CD14-positive monocyte (primary cell): ENCODE data around the gene ARHGEF11. TPM values are rescaled to one million over a fixed set of nuclear protein-coding genes. Genes with fewer than 3 reads are reported as not detected.

ENCODE experiments used
- DNase-seq, 3 donors: peaks; one replicate each; pipeline ENCODE4 v3.0.0-alpha.2; 2011 to 2022
- H2AFZ ChIP-seq: 2 replicates; pipeline ENCODE4 v1.6.0; 2012; ENCODE audit warnings: mild to moderate bottlenecking, low read depth, low read length, inconsistent platforms; ENCODE audit not compliant: insufficient read depth, poor library complexity, severe bottlenecking
- H3K27ac ChIP-seq, 2 donors: 1 replicate in 1 of 2; 2 replicates in 1 of 2; pipeline ENCODE4 v1.5.1; 2012 to 2013; ENCODE audit warnings: low read length in 2 of 2, control low read depth in 1 of 2, inconsistent platforms in 1 of 2, low read depth in 1 of 2, mild to moderate bottlenecking in 1 of 2
- H3K27me3 ChIP-seq, 2 donors: one replicate each; pipeline versions ENCODE4 v1.6.0 to v1.6.1; 2011 to 2013; ENCODE audit warnings: low read length in 2 of 2; ENCODE audit not compliant: control insufficient read depth in 2 of 2, insufficient read depth in 2 of 2
- H3K36me3 ChIP-seq, 2 donors: replicated peaks in 1 of 2; 1 replicate in 1 of 2; 2 replicates in 1 of 2; pipeline versions ENCODE4 v1.5.1 to v1.6.1; 2012 to 2013; ENCODE audit warnings: low read length in 2 of 2, control low read depth in 1 of 2, inconsistent platforms in 1 of 2, mild to moderate bottlenecking in 1 of 2; ENCODE audit not compliant: insufficient read depth in 2 of 2, control insufficient read depth in 1 of 2
- H3K4me1 ChIP-seq, 2 donors: 1 replicate in 1 of 2; 2 replicates in 1 of 2; pipeline versions ENCODE4 v1.5.1 to v1.6.1; 2012 to 2013; ENCODE audit warnings: low read length in 2 of 2, control low read depth in 1 of 2, inconsistent platforms in 1 of 2, mild to moderate bottlenecking in 1 of 2, moderate library complexity in 1 of 2; ENCODE audit not compliant: insufficient read depth in 2 of 2, control insufficient read depth in 1 of 2
- H3K4me2 ChIP-seq: replicated peaks from 2 replicates; pipeline ENCODE3; 2012; ENCODE audit warnings: low read length, moderate library complexity, mild to moderate bottlenecking; ENCODE audit not compliant: poor library complexity, severe bottlenecking; ENCODE audit errors: extremely low read depth
- H3K4me3 ChIP-seq, 3 experiments: fragments of 200-600 bp in 1 of 3; sonication (generic) in 1 of 3; replicated peaks in 1 of 3; 1 replicate in 2 of 3; 2 replicates in 1 of 3; pipeline ENCODE4 v1.5.1; 2011 to 2013; ENCODE audit warnings: low read length in 3 of 3, mild to moderate bottlenecking in 3 of 3, control low read depth in 2 of 3, low read depth in 2 of 3, inconsistent platforms in 1 of 3, moderate library complexity in 1 of 3
- H3K79me2 ChIP-seq: 2 replicates; pipeline ENCODE4 v1.6.0; 2012; ENCODE audit warnings: mild to moderate bottlenecking, control low read depth, inconsistent platforms, low read length, moderate library complexity; ENCODE audit not compliant: insufficient read depth
- H3K9ac ChIP-seq: 2 replicates; pipeline ENCODE4 v1.6.0; 2017; ENCODE audit warnings: low read length, mild to moderate bottlenecking; ENCODE audit not compliant: insufficient read depth, poor library complexity, severe bottlenecking
- H3K9me3 ChIP-seq, 2 donors: replicated peaks in 1 of 2; 1 replicate in 1 of 2; 2 replicates in 1 of 2; pipeline versions ENCODE4 v1.5.1 to v1.6.1; 2012 to 2013; ENCODE audit warnings: low read length in 2 of 2, control low read depth in 1 of 2; ENCODE audit not compliant: control insufficient read depth in 1 of 2, insufficient read depth in 1 of 2
- H4K20me1 ChIP-seq: 2 replicates; pipeline ENCODE4 v1.6.0; 2012; ENCODE audit warnings: mild to moderate bottlenecking, low read length, control low read depth, moderate library complexity; ENCODE audit not compliant: insufficient read depth
- H3K27ac Mint-ChIP-seq, 7 donors: one replicate each; pipeline ENCODE4 v1.8.0; 2020; ENCODE audit warnings: mild to moderate bottlenecking in 7 of 7, mixed read lengths in 7 of 7, moderate library complexity in 6 of 7, inconsistent platforms in 2 of 7
- H3K27me3 Mint-ChIP-seq, 3 donors: one replicate each; pipeline ENCODE4 v1.8.0; 2021 to 2022; ENCODE audit warnings: low read depth in 3 of 3, mild to moderate bottlenecking in 3 of 3, mixed read lengths in 3 of 3, moderate library complexity in 3 of 3, inconsistent platforms in 1 of 3
- H3K36me3 Mint-ChIP-seq, 2 donors: one replicate each; pipeline ENCODE4 v1.8.0; 2020; ENCODE audit warnings: mixed read lengths in 2 of 2, inconsistent platforms in 1 of 2, mild to moderate bottlenecking in 1 of 2
- H3K4me1 Mint-ChIP-seq: one replicate; pipeline ENCODE4 v1.8.0; 2020; ENCODE audit warnings: mild to moderate bottlenecking, mixed read lengths
- H3K4me3 Mint-ChIP-seq, 2 donors: one replicate each; pipeline ENCODE4 v1.8.0; 2020; ENCODE audit warnings: mild to moderate bottlenecking in 2 of 2, mixed read lengths in 2 of 2, moderate library complexity in 1 of 2
- H3K9me3 Mint-ChIP-seq, 7 donors: one replicate each; pipeline ENCODE4 v1.8.0; 2020 to 2022; ENCODE audit warnings: mixed read lengths in 7 of 7, mild to moderate bottlenecking in 6 of 7, moderate library complexity in 6 of 7, inconsistent platforms in 2 of 7
- WGBS: methylation state at CpG from one replicate; pipeline ENCODE4 v1.1.5; 2013; ENCODE audit warnings: missing lambda C conversion rate; ENCODE audit not compliant: insufficient coverage; 5-methylcytosine and 5-hydroxymethylcytosine counted together
- intact Hi-C, 2 donors: fragments of 100-400 bp; cut with micrococcal nuclease; formaldehyde crosslinking; loops; one replicate each; pipeline versions ENCODE4 v1.15.0 to v1.15.1; 2023
- polyA plus RNA-seq, 3 donors: library from polyadenylated mRNA; depleted of rRNA in 1 of 3; unstranded in 2 of 3; stranded (reverse) in 1 of 3; fragments of 300-500 nt in 2 of 3; fragments of >200 nt in 1 of 3; fragmentation: Illumina TruSeq in 2 of 3; gene quantifications; 1 replicate in 2 of 3; 2 replicates in 1 of 3; pipeline ENCODE4 v1.2.3, GENCODE V29; 2012 to 2021
- TF ChIP-seq, protein P1 (sequence below): fragments of 200-600 bp; IDR thresholded peaks from one replicate; pipeline ENCODE4 v1.8.0; 2022; ENCODE audit warnings: antibody characterized with exemption, mild to moderate bottlenecking

ARHGEF11 gene
- polyA plus RNA-seq, 3 donors = 17.0 to 78.5 (median 17.7) TPM

GRCh38 chr1:156922986-156923669 is 122.4 kb downstream of the ARHGEF11 start:
- peaks cover 93 to 98% (median 95%) of the 10 kb centered on the region in 3 donors for H3K27me3 Mint-ChIP-seq
- Histone ChIP-seq H3K4me2 (no peak overlapping the region), H3K9ac (no peak overlapping the region), H2AFZ (no peak overlapping the region), H3K79me2 (no peaks in the 10 kb centered on the region), H3K4me3 (peak overlapping the region in 1 of 3 experiments; percentile 10), H3K27ac (no peak overlapping the region), H3K4me1 (peaks cover 18 to 27% of the 10 kb centered on the region in 2 donors), H4K20me1 (no peaks in the 10 kb centered on the region), H3K36me3 (no peaks in the 10 kb centered on the region), H3K9me3 (peaks cover 4 to 41% of the 10 kb centered on the region in 2 donors), H3K27me3 (peaks cover 73 to 97% of the 10 kb centered on the region in 2 donors)
- H3K27ac Mint-ChIP-seq = peak overlapping the region in 1 of 7 donors; percentile 72
- TF ChIP-seq, protein P1, sequence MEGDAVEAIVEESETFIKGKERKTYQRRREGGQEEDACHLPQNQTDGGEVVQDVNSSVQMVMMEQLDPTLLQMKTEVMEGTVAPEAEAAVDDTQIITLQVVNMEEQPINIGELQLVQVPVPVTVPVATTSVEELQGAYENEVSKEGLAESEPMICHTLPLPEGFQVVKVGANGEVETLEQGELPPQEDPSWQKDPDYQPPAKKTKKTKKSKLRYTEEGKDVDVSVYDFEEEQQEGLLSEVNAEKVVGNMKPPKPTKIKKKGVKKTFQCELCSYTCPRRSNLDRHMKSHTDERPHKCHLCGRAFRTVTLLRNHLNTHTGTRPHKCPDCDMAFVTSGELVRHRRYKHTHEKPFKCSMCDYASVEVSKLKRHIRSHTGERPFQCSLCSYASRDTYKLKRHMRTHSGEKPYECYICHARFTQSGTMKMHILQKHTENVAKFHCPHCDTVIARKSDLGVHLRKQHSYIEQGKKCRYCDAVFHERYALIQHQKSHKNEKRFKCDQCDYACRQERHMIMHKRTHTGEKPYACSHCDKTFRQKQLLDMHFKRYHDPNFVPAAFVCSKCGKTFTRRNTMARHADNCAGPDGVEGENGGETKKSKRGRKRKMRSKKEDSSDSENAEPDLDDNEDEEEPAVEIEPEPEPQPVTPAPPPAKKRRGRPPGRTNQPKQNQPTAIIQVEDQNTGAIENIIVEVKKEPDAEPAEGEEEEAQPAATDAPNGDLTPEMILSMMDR = no peak
- no peak for DNase-seq
- intact Hi-C loops = no loop called here
- H3K4me1 Mint-ChIP-seq = peaks cover 37% of the 10 kb centered on the region
- H3K9me3 Mint-ChIP-seq = peaks cover 2 to 34% (median 16%) of the 10 kb centered on the region in 7 donors
- 9% methylated on average over 7 of the region's 11 CpGs for WGBS
- H3K4me3 Mint-ChIP-seq = peak overlapping the region in 1 of 2 donors; percentile 88
- peaks cover 3 to 23% of the 10 kb centered on the region in 2 donors for H3K36me3 Mint-ChIP-seq

DNA sequence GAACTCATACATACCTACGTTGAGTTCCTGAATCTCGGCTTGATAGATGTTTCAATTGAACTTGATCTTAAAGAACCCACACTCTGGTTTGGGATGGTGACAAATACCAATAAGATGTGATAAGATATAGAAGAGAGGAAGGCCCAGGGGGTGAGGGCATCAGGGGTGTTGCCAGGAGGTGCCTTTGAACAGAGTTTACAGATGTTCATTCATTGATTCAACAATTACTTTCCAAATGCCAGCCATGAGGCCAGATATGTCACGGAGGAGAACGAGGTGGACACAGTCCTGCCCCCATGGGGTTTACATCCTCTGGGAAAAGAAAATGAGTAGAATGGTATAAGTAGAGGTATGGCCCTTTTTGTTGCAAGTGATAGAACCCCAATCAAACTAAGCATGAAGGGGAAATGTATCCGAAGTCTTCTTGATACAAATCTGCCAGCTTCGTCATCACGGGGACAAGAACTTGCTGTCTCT is 124.5 kb downstream of the ARHGEF11 start:
- H3K9me3 ChIP-seq = peaks cover 0 to 28% of the 10 kb centered on the region in 2 donors
- H3K4me2 ChIP-seq = no peak overlapping the region
- H4K20me1 ChIP-seq = no peaks in the 10 kb centered on the region
- no peak overlapping the region for H3K9ac ChIP-seq
- peaks cover 61 to 76% of the 10 kb centered on the region in 2 donors for H3K27me3 ChIP-seq
- no peak overlapping the region for H3K4me3 ChIP-seq
- peaks cover 8 to 18% of the 10 kb centered on the region in 2 donors for H3K4me1 ChIP-seq
- H3K27ac ChIP-seq = no peak overlapping the region
- H3K79me2 ChIP-seq = no peaks in the 10 kb centered on the region
- H3K27me3 Mint-ChIP-seq = peaks cover 76 to 86% (median 78%) of the 10 kb centered on the region in 3 donors
- TF ChIP-seq, protein P1 = no peak
- peak overlapping the region in 1 of 2 donors; percentile 88 for H3K4me3 Mint-ChIP-seq
- WGBS = 80% methylated on average over 1 of the region's 7 CpGs
- H2AFZ ChIP-seq = no peak overlapping the region
- intact Hi-C loops = no loop called here
- H3K27ac Mint-ChIP-seq = no peak overlapping the region
- peaks cover 0 to 19% of the 10 kb centered on the region in 2 donors for H3K36me3 Mint-ChIP-seq
- no peak for DNase-seq
- H3K9me3 Mint-ChIP-seq = peaks cover 0 to 30% (median 14%) of the 10 kb centered on the region in 7 donors
- no peaks in the 10 kb centered on the region for H3K36me3 ChIP-seq
- peaks cover 25% of the 10 kb centered on the region for H3K4me1 Mint-ChIP-seq
